CD4-positive, alpha-beta T cell treated with Interleukin-4 for 4 hours (primary cell): Measurements from ENCODE around the gene ASAP2.
"Not testable (repeated sequence)": the region's sequence is repeated elsewhere in the genome, so short reads cannot be mapped to it uniquely, and the experiment has no call there.

Experiments
- DNase-seq: peaks from one replicate; pipeline ENCODE4 v3.0.0-alpha.2; 2020

ASAP2 gene

GRCh38 chr2:9388950-9389911, 182.6 kb downstream of the ASAP2 start:
- DNase-seq: no peak

GRCh38 chr2:9390151-9390850, 183.7 kb downstream of the ASAP2 start:
- no peak for DNase-seq

GRCh38 chr2:9390991-9391390, 184.4 kb downstream of the ASAP2 start:
- DNase-seq: no peak

DNA sequence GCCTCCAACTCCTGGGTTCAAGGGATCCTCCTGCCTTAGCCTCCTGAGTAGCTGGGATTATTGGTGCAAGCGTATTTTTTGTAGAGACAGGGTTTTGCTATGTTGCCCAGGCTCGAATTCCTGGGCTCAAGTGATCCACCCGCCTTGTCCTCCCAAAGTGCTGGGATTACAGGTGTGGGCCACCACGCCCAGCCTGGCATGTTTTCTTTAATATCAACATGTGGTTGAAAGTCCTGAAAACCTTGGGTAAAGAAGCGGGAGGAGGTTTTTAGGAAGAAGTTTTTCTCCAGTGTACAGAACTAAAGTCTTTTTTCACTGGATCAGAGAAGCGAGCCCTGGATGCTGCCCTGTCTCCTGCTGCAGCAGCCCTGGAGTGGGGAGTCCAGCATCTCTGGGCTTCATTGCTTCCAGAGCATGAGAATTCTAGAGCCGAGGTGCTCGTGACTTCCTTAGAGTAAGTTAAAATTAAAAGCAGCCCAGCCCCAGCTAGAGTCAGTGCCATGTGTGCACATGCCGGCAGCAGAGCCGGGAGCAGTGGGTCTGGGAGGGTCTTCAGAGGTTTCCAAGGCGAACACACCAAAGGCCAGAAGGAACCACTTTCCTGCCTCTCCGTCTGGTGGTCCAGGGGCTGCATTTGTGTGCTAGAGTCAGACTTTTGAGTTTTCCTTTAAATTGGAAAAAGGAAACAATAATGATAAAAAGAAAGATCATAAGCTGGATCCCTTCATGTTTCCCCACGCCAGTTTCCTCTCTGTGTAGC, 185.5 kb downstream of the ASAP2 start:
- no peak for DNase-seq

DNA sequence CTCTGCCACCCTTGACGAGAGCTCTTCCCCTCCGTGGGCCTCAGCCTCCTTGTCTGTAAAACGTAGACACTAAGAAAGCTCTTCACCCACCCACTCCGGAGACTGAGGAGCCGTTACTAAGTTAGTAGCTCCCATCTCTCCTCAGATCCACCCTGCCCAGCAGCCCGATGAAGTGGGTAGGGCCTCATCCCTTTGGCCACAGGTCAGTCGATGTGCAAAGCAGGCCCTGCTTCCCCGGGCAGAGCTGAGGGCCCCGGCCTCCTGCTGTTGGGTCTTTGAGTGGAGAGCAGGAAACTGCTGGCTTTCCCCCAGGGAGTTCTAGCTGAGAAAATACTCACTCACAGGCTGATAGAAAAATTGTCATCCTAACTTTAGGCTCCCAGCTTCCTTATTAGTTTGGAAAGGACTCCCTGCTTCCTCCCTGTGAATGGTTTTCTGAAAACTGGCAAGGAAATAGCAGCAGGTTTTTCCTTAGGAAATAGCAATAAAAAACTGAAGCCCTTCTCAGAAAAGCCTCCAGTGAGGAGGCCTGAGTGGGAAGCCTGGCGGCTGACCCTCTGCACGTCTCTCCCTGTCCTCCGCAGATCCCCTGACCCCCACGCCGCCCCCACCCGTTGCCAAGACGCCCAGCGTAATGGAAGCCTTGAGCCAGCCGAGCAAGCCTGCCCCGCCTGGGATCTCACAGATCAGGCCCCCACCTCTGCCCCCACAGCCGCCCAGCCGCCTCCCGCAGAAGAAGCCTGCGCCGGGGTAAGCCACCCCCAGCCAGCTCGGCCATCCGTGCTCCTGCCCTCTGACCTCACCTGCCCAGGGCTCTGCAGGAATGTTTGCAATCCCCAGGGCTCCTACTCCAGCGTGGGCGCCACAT, 186.5 kb downstream of the ASAP2 start:
- DNase-seq: no peak

DNA sequence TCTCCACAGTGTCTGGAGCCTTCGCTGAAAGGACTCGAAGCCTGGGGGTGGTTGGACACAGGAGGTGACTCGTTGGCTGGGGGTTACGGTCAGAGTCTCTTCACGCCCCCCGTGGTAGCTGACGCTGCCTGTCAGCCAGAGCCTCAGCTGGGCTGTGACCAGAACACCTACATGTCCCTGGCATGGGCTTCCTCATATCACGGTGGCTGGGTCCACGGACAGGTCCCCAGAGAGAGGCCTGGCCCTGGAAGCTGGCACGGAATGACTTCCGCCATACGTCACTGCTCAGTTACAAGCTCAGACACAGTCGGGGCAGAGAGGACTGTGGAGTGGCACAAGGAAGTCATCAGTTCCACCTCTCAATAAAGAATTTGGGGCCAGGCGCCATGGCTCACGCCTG, 188.2 kb downstream of the ASAP2 start:
- no peak for DNase-seq

DNA sequence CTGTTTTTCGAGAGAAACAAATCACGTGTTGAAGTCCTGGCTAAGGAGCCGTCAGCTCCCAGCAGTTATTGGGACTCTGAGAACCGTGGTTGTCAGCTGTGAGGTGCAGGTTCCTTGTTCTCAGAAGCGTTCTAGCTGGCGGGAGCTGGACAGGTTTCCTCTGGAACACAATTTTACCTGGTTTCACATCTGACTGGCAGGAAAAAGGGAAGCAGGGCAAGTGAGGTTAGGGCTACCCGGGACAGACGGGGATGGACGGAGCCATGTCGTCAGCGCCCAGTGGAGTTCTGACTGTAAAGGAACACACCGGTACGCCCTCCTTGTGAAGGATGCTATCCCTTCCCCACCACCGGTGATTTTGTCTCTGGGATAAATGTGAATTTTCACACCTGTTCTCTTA, 190.6 kb downstream of the ASAP2 start:
- DNase-seq: no peak

GRCh38 chr2:9398251-9398650, 191.6 kb downstream of the ASAP2 start:
- DNase-seq: not testable (repeated sequence)

DNA sequence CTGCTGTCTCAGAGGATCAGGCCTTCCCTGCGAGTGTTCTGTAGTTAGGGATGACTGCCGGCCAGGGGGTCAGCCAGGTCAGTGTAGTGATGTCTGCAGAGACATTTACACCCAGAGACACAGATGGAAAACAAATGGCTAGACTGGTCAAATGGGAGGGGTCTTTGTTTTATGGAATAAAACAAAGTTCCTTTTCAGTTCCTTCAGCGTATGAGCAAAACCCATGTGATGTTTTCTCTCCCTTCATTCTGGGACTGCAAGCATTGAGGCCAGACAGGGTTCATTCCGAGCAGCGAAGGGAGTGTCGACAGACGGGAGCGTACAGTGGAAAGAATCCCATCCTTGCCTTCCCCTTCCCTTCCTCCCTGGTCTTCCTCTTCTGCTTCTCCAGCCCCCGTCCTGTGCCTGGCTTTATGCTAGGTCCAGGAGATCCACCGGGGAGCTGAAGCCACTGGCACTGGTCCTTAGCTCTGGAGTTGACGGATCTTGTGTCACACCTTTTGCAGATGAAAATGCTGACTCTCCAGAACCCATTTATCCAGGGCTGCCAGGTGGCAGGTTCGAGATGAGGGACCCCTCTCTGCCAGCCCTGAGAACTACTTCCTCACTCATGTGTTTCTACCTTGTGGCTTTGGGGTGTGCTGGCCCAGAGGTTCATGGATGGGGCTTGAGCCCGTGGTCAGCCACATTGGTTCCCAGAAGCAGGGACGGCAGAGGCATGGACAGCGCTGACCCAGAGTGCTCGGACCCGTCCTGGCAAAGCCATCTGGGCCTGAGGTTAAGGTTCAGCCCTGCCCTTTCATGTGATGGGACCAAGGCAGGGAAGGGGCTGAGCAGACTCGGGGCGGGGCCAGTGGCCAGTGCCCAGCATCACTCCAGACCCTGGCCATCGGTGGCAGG, 192.5 kb downstream of the ASAP2 start:
- DNase-seq: no peak

DNA sequence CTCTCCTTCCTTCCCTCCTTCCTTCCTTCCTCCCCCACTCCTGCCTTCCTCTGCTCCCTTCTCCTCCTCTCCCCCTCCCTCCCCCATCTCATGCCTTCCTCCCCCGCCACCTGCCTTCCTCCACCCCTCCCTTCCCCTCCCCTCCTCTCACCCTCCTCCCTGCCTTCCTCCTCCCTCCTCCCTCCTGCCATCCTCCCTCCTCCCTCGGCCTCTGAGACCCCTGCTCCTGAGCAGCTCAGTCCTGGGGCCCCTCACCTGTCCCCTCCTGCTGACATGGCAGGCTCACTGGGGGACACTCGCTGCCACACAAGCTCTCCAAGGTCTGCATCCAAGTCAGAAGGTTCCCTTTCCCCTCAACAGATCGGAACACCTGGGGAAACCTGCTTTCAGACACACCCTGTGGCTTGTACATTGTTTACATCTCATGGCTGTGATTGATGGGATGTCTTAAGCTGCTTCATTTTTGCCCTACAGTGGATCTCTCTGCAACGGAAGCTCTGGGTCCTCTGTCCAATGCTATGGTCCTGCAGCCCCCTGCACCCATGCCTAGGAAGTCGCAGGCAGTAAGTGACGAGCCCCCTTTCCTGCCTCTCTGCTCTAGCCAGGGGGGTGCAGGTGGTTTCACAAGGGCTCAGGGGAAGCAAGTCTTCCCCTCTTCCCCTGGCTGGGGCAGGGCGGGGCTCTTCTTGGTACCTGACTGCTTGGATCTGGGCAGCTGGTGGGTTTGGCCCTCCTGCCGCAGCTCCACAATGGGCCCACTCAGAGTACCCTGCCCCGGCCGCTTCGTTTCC, 193.9 kb downstream of the ASAP2 start:
- DNase-seq: no peak

GRCh38 chr2:9401059-9401547, 194.5 kb downstream of the ASAP2 start:
- DNase-seq: no peak

DNA sequence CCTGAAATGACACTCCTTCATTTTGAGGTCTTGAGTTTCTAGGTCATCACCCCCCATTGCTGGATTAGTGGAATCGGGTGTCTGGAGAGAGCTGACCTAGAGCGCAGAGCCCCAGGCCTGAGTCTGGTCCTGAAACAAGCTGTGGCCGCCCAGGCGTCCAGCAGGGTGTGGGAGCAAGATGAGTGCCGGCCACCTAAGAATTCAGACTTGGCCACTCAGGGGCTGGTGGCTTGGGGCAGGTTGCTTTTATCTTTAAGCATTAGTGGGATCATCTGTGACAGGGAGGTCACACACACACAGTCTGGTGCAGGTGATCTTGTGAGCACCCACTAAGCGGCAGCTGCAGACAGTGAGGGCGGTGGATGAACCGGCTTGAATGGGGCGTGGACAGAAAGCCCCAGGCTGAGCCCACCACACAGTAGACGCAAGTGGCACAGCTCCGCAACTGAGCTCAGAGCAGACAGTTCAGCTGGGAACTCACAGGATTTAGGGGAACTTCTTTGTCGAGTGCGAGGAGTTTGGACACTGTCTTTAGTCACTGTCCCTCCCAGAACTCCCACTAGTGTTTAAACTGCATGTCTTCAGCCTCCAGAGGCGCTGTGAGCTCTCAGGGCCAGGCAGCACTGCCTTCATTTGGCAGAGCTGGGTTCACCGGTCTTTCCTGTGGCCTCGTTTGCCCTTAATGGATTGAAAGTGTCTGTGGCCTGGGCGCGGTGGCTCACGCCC, 195.2 kb downstream of the ASAP2 start:
- DNase-seq: no peak

DNA sequence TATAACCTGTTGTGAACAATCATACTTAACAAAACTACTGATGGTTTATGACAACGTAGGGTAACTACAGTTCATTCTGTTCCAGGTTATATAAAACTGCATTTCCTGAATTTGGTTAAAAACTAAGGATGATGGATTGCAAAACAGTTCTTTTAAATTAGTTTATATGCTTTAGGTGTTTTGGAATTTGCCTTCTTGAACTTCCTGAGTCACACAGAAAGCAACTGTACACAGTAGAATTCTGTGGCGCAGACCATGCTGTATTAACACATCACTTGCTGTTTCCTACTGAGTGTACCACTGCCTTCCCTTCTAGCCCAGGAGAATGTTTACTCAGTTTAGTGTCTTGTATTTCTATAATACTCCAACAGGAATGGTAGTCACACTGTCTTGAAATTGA, 197.3 kb downstream of the ASAP2 start:
- DNase-seq: no peak

DNA sequence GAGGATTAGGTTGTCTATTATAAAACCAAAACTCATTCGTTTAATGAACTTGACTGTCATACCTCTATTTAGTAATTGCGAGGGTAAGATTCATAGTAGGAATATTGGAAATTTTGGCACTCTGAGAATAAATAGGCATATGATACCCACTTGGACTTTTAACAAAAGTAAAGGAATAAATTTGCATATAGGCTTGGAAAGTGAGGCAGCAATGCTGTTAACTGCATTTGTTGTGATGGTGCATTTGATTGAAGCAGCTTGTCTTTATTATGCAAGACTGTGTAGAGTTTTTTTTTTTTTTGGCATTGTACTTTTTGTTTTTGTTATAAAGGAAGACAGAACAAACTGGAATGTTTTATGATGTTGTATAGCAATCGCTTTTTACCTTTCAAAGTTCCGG, 197.8 kb downstream of the ASAP2 start:
- DNase-seq: no peak

DNA sequence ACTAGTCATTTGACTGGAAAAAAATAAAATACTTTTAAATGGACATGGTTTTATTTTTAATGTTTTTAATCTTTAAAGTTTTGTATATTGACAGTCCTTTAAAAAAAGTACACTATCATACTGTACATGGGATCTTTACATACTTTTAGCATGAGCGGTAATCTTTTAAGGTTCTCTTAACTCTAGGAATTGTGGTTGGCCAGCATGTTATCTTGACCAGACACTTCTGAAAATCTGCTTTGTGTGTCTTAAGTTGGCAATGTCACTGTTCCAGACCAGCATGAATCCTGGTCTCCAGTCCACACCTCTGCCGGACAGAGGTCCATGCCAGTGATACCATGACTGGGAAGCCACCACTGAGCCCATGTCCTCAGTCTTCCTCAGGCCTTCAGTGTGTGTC, 199.0 kb downstream of the ASAP2 start:
- no peak for DNase-seq

DNA sequence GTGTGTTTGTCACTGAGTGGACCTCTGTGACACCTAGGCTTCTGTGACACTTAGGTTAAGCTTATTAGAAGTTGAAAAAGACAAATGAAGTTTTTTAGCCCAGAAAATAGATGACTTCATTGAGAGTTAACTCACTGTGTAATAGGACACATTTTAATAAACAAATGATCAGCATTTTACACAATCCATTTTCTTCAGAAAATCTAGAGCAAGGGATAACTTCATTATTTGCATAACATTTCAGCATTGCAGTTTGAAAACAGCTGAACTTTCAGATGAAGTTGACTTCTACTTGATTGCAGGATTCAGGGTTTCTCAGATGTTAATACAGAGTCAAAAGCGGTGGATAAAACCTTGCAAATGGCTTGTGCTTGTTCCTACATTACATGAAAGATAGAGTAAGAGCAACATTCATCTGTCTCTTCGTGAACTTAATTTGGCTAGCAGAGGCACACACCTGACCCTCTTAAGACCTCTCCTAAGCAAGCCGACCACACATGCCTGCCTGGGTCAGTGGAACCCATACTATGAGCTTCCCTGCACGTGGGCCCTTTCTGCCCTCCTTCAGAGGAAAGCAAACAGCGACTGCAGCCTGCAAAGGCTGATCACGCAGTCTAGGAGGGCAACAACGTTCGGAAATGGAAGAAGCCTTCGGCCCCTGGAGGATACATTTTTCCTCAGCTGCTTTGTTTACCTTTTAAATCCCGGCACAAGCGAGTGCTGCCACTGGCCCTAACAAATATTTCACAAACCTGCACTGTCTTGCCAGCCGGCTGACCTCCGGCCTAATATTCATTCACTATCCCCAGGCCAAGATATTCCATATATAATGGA, 200.1 kb downstream of the ASAP2 start:
- no peak for DNase-seq

GRCh38 chr2:9407363-9407811, 200.8 kb downstream of the ASAP2 start:
- no peak for DNase-seq

DNA sequence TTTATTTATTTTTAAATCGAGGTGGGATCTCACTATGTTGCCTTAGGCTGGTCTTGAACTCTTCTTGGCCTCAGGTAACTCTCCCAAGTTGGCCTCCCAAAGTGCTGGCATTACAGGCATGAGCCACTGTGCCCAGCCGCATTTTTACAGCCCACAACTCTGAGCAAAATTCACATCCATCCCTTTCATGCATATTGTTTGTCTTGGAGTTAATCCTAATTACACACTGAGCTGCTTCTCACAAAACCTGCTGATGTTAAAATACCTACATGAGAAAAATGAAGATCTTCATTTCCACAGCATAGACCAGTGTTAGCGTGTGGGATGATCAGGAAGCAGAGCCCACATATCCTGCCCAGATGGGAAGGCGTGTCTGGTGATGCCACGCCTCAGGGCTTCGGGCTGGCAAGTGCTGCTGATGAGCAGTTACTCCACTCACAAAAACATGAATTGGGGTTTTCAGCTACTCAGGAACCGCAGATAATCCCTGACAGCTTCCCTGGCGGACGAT, 202.1 kb downstream of the ASAP2 start:
- DNase-seq: no peak
